Glutamatergic neuron (in vitro differentiated cells): ENCODE data around the gene SIPA1. TPM values are rescaled to one million over a fixed set of nuclear protein-coding genes. Genes with fewer than 3 reads are reported as not detected.

Experiments used
- DNase-seq: peaks from one replicate; pipeline ENCODE4 v3.0.0; 2022
- H3K27ac Mint-ChIP-seq: one replicate; pipeline ENCODE4 v1.8.0; 2020; ENCODE audit warnings: mild to moderate bottlenecking, mixed read lengths, inconsistent platforms; ENCODE audit not compliant: unreplicated experiment
- H3K27me3 Mint-ChIP-seq: one replicate; pipeline ENCODE4 v1.8.0; 2020; ENCODE audit warnings: mild to moderate bottlenecking, moderate library complexity, mixed read lengths, inconsistent platforms; ENCODE audit not compliant: unreplicated experiment
- H3K36me3 Mint-ChIP-seq: one replicate; pipeline ENCODE4 v1.8.0; 2020; ENCODE audit warnings: mild to moderate bottlenecking, mixed read lengths, inconsistent platforms; ENCODE audit not compliant: unreplicated experiment
- H3K4me1 Mint-ChIP-seq: one replicate; pipeline ENCODE4 v1.8.0; 2020; ENCODE audit warnings: mild to moderate bottlenecking, low read depth, mixed read lengths, inconsistent platforms; ENCODE audit not compliant: unreplicated experiment
- H3K4me3 Mint-ChIP-seq: one replicate; pipeline ENCODE4 v1.8.0; 2020; ENCODE audit warnings: mild to moderate bottlenecking, mixed read lengths, inconsistent platforms; ENCODE audit not compliant: unreplicated experiment
- H3K9me3 Mint-ChIP-seq: one replicate; pipeline ENCODE4 v1.8.0; 2020; ENCODE audit warnings: mild to moderate bottlenecking, moderate library complexity, mixed read lengths, inconsistent platforms; ENCODE audit not compliant: unreplicated experiment
- total RNA-seq: library from RNA; stranded (reverse); fragmentation: NEBNext Ultra II Directional; extraction: Animal tissue kit (Norgen Biotek cat#: 25700); gene quantifications from one replicate; pipeline ENCODE4 v1.2.1, GENCODE V29; 2021; ENCODE audit not compliant: unreplicated experiment
- TF ChIP-seq, protein P1 (sequence below): fragments of 200-600 bp; sonication (generic); IDR thresholded peaks from one replicate; pipeline ENCODE4 v1.5.0; 2021; ENCODE audit not compliant: partially characterized antibody, unreplicated experiment

SIPA1 gene
- total RNA-seq, 1 donor from 2014 or later, result 21.4 TPM

DNA sequence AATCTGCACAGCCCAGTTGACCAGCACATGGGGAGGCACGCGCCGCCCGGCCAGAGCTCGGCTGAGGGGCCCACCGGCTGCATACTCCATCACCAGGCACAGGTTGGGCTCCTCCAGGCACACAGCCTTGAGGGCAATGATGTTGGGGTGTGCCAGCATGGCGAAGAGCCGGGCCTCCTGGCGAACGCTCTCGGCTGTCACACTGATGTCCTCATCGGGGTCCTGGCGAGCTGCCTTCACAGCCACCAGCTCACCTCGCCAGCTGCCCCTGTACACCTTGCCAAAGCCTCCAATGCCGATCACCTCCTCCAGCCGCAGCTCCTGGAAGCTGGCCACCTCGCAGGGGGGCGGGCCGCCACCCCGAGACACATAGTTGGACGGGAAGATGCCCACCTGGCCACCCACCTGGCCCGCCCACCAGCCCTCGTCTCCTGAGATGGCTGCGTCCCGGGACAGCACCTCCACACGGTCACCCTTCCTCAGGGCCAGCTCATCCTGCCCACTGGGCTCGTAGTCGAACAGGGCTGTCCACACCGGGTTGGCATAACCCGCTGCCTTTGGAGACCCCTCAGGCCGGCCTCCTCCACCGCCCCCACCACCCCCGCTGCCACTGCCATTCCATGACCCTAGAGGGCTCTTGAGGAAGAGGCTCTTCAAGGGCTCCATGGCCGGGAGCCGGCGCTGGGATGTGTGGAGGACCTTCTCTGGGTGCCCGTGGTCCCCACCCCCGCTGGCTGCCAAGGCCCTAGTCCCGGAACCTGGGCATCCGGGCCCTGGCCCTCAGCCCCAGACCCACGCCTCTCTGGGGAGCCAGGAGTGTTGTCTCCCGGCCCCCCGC lies 24.6 kb upstream of the SIPA1 start:
- TF ChIP-seq, protein P1, sequence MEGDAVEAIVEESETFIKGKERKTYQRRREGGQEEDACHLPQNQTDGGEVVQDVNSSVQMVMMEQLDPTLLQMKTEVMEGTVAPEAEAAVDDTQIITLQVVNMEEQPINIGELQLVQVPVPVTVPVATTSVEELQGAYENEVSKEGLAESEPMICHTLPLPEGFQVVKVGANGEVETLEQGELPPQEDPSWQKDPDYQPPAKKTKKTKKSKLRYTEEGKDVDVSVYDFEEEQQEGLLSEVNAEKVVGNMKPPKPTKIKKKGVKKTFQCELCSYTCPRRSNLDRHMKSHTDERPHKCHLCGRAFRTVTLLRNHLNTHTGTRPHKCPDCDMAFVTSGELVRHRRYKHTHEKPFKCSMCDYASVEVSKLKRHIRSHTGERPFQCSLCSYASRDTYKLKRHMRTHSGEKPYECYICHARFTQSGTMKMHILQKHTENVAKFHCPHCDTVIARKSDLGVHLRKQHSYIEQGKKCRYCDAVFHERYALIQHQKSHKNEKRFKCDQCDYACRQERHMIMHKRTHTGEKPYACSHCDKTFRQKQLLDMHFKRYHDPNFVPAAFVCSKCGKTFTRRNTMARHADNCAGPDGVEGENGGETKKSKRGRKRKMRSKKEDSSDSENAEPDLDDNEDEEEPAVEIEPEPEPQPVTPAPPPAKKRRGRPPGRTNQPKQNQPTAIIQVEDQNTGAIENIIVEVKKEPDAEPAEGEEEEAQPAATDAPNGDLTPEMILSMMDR, result no peak
- peaks cover 21% of the 10 kb centered on the region for H3K9me3 Mint-ChIP-seq
- H3K27ac Mint-ChIP-seq, result no peak overlapping the region
- DNase-seq, result no peak
- H3K27me3 Mint-ChIP-seq, result peaks cover 19% of the 10 kb centered on the region
- peak overlapping the region; percentile 46 for H3K4me3 Mint-ChIP-seq
- H3K4me1 Mint-ChIP-seq, result peaks cover 18% of the 10 kb centered on the region
- H3K36me3 Mint-ChIP-seq, result no peaks in the 10 kb centered on the region

DNA sequence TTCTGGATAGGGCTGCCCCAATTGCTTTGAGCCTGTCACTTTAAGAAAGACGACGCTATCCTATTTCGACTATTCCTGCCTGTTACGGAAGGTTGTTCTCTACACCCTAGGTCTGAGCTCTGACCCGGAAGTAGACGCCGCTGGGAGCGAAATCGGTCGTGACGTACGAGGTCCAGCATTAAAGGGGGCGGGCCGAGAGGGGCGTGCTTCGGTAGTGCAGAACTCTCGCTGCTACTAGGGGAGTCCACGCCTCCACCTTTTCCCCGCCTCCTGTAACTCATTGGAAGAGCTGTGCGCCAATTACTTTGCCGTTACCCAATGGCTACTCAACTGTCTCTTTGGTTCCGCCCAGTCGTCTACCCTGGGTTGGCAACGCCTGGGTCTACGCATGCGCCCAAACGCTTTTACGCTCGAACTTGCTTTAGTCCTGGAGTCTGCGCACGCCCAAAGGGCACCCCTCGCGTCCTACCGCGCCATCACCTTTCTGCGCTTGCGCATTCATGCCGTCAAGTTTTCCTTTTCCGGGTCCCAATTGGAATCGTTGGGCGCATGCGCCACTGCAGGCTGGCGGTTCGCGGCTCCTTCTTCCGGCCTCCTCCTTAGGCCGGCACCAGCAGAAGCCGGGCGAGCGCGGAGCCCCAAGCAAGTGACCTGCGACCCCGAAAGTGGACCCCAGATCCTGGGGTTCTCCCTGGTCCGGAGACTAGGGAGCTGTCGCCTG lies 22.5 kb upstream of the SIPA1 start, which contains the start of gene PCNX3:
PCNX3 (plus strand) TSS at position 548 of the 721 bp plus-strand sequence. CDS start 536 bp downstream, outside the sequence.
- Mint-ChIP-seq H3K27ac (peak within 1 kb of the TSS; percentile 77), H3K4me3 (peak within 1 kb of the TSS; percentile 96), H3K27me3 (peaks cover 18% of the 10 kb centered on the region), H3K4me1 (peaks cover 13% of the 10 kb centered on the region), H3K9me3 (peaks cover 17% of the 10 kb centered on the region), H3K36me3 (no peaks in the 10 kb centered on the region)
- DNase-seq, result peak; percentile 99
- TF ChIP-seq, protein P1, result no peak

DNA sequence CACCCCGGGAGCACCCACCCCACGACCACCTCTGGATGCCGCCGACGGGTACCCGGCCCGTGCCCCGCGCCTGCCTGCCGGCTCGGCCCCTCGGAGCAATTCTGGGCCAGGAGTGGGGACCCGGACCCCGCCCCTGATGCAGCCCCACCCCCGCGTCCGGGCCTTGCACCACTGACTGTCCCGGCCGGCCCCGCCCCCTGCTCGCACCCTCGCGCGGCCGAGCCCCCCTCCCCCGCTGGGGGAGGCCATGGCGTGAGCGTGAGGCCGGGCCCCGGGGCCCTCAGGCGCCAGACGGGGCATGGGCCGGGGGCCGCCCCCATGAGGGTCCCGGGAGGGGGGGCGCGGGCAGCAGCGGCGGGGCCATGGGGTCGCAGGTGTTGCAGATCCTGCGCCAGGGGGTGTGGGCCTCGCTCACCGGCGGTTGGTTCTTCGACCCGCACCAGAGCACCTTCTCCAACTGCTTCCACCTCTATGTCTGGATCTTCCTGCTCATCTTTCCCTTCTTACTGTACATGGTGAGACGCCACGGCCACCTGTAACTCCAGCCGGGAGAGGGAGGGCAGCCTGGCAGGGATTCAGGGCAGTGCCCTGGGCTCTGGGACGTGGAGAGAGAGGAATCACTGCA lies 21.8 kb upstream of the SIPA1 start:
- DNase-seq, result peak; percentile 53
- H3K27ac Mint-ChIP-seq, result peak overlapping the region; percentile 68
- H3K27me3 Mint-ChIP-seq, result peaks cover 18% of the 10 kb centered on the region
- peak overlapping the region; percentile 96 for H3K4me3 Mint-ChIP-seq
- no peaks in the 10 kb centered on the region for H3K36me3 Mint-ChIP-seq
- H3K9me3 Mint-ChIP-seq, result peaks cover 17% of the 10 kb centered on the region
- TF ChIP-seq, protein P1, result no peak
- H3K4me1 Mint-ChIP-seq, result peaks cover 12% of the 10 kb centered on the region

DNA sequence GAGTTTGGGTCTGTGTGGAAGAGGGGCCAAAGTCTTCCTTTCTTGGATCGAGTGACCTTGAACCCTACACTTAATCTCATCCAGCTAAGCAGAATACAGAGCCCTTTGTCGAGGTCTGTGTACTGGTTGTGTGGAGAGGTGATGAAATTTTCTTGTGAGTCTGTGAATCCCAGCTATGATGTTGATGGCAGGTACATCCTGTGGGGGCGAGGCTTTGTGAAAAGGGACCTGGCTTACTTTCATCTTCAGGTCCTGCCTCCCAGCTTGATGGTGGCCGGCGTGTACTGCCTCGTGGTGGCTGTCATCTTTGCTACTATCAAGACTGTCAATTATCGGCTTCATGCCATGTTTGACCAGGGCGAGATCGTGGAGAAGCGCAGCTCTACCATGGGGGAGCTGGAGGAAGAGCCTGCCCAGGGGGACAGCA lies 21.3 kb upstream of the SIPA1 start:
- DNase-seq, result no peak
- Mint-ChIP-seq H3K4me1 (peaks cover 12% of the 10 kb centered on the region), H3K9me3 (peaks cover 17% of the 10 kb centered on the region), H3K27me3 (peaks cover 18% of the 10 kb centered on the region), H3K27ac (peak overlapping the region; percentile 68), H3K4me3 (peak overlapping the region; percentile 96), H3K36me3 (no peaks in the 10 kb centered on the region)
- TF ChIP-seq, protein P1, result no peak
